ENCODE measurements around the gene CDH12. TPM values are rescaled to one million over a fixed set of nuclear protein-coding genes. Genes with fewer than 3 reads are reported as not detected.

Gene CDH12
- total RNA-seq, 2 donors from 2014 or later: not detected

DNA sequence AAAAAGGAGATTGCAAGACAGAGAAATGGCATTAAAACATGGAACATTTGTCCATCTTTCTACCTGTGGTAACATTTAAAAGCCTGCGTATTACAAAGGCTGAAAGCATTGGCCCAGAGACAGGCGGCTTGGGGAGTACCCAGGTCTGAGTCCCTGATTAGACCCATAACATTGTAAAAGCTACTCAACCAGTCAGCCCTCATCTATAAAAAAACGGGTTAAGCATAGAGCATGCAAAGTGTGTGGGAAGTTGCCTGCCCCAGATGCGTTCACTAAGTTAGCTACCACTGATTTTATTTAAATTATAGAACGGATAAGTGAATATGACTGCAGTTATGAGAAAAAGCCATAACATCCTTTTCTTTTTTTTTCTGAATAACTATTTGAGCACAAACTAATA lies 276.1 kb downstream of the CDH12 start:
- no peaks in the 10 kb centered on the region for H3K9me3 ChIP-seq
- H3K36me3 ChIP-seq: no peaks in the 10 kb centered on the region
- H3K4me3 ChIP-seq: no peak overlapping the region
- TF ChIP-seq, protein P1, sequence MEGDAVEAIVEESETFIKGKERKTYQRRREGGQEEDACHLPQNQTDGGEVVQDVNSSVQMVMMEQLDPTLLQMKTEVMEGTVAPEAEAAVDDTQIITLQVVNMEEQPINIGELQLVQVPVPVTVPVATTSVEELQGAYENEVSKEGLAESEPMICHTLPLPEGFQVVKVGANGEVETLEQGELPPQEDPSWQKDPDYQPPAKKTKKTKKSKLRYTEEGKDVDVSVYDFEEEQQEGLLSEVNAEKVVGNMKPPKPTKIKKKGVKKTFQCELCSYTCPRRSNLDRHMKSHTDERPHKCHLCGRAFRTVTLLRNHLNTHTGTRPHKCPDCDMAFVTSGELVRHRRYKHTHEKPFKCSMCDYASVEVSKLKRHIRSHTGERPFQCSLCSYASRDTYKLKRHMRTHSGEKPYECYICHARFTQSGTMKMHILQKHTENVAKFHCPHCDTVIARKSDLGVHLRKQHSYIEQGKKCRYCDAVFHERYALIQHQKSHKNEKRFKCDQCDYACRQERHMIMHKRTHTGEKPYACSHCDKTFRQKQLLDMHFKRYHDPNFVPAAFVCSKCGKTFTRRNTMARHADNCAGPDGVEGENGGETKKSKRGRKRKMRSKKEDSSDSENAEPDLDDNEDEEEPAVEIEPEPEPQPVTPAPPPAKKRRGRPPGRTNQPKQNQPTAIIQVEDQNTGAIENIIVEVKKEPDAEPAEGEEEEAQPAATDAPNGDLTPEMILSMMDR (IDR thresholded peaks at IDR 0.05): no peak
- H3K27ac ChIP-seq: no peak overlapping the region
- no peak for DNase-seq (ENCODE audit: low spot score)
- no peaks in the 10 kb centered on the region for H3K27me3 ChIP-seq
- no peaks in the 10 kb centered on the region for H3K4me1 ChIP-seq

- DNase-seq (ENCODE audit: low spot score): no peak
- TF ChIP-seq, protein P1 (IDR thresholded peaks at IDR 0.05): no peak
- H3K27me3 ChIP-seq: no peaks in the 10 kb centered on the region
- H3K9me3 ChIP-seq: peaks cover 0 to 7% of the 10 kb centered on the region in 2 donors
- no peak overlapping the region for H3K27ac ChIP-seq
- H3K4me1 ChIP-seq: no peaks in the 10 kb centered on the region
- H3K4me3 ChIP-seq: no peak overlapping the region
- no peaks in the 10 kb centered on the region for H3K36me3 ChIP-seq
These were observed 280.2 kb downstream of the CDH12 start for GRCh38 chr5:22572941-22573340.

GRCh38 chr5:22567983-22568382 lies 285.2 kb downstream of the CDH12 start:
- Histone ChIP-seq H3K27ac (no peak overlapping the region), H3K4me3 (no peak overlapping the region), H3K4me1 (no peaks in the 10 kb centered on the region), H3K9me3 (peaks cover 0 to 7% of the 10 kb centered on the region in 2 donors), H3K27me3 (no peaks in the 10 kb centered on the region), H3K36me3 (no peaks in the 10 kb centered on the region)
- TF ChIP-seq, protein P1 (IDR thresholded peaks at IDR 0.05): no peak
- no peak for DNase-seq (ENCODE audit: low spot score)

DNA sequence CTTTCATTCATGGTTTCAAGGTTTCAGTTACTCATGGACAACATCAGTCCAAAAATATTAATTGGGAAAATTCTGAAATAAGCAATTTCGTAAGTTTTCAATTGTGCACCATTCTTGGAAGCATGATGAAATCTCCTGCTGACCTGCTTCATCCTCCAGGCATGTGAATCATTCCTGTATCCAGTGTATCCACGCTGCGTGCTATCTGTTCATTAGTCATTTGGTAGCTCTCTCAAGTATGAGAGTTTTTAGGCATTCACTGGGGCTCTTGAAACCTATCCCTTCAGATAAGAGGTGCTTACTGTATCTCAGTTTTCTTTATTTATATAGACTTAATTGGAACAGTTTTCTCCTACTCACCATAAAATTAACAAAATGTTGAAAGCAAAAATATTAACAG lies 293.0 kb downstream of the CDH12 start:
- no peak for DNase-seq (ENCODE audit: low spot score)
- no peaks in the 10 kb centered on the region for H3K27me3 ChIP-seq
- H3K27ac ChIP-seq: no peak overlapping the region
- H3K4me3 ChIP-seq: no peak overlapping the region
- TF ChIP-seq, protein P1 (IDR thresholded peaks at IDR 0.05): no peak
- no peaks in the 10 kb centered on the region for H3K4me1 ChIP-seq
- no peaks in the 10 kb centered on the region for H3K9me3 ChIP-seq
- H3K36me3 ChIP-seq: no peaks in the 10 kb centered on the region

- Histone ChIP-seq H3K27ac (no peak overlapping the region), H3K27me3 (no peaks in the 10 kb centered on the region), H3K4me1 (no peaks in the 10 kb centered on the region), H3K36me3 (no peaks in the 10 kb centered on the region), H3K9me3 (no peaks in the 10 kb centered on the region), H3K4me3 (no peak overlapping the region)
- no peak for DNase-seq (ENCODE audit: low spot score)
- TF ChIP-seq, protein P1 (IDR thresholded peaks at IDR 0.05): no peak
These were observed 295.9 kb downstream of the CDH12 start for GRCh38 chr5:22557251-22557650.

- Histone ChIP-seq H3K4me3 (no peak overlapping the region), H3K27ac (no peak overlapping the region), H3K4me1 (no peaks in the 10 kb centered on the region), H3K27me3 (no peaks in the 10 kb centered on the region), H3K9me3 (no peaks in the 10 kb centered on the region), H3K36me3 (no peaks in the 10 kb centered on the region)
- TF ChIP-seq, protein P1 (IDR thresholded peaks at IDR 0.05): no peak
- no peak for DNase-seq (ENCODE audit: low spot score)
These were observed 298.7 kb downstream of the CDH12 start for GRCh38 chr5:22554475-22554874.
